COLO668 (cell line): ENCODE data around the gene HECW1.

ENCODE experiments used
- DNase-seq: peaks from one replicate; lab custom pipeline; 2025; ENCODE audit not compliant: unreplicated experiment; lab: John Stamatoyannopoulos, UW

HECW1 gene

GRCh38 chr7:43405948-43406347 is 293.5 kb downstream of the HECW1 start:
- no peak for DNase-seq

- DNase-seq, result no peak
Measured at GRCh38 chr7:43406961-43407360, 294.5 kb downstream of the HECW1 start.

DNA sequence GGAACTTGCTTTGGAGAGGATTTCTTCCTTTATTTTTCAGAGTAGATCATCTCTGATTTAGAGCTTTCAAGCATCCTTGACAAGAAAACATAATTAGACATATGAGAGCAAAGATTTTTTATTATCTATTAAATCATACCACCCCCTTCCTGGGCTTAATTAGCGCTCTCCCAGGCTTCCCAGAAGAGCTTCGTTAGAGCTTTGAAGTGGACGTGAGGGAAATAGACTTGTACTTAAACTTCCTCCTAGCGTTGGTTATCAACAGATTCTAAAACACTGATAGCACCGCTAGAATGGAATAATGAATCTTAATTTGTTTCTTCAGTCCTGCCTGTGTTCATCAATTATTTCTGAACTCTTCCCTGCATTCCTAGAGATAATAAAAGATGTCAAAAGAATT is 296.5 kb downstream of the HECW1 start:
- DNase-seq, result no peak

DNA sequence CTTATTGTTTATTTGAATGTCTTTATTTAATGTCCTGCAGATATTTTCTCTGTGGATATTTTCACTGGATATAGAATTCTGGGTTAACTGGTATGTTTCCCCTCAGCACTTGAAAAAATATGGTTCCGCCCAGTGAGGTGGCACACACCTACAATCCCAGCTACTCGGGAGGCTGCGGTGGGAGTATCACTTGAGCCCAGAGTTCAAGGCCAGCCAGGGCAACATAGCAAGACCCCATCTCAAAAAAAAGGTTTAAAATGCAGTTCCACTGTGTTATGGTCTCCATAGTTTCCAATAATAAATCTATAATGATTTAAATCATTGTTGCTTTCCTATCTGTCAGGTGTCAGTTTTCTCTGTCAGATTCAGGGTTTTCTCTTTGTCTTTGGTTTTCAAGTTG is 305.0 kb downstream of the HECW1 start:
- no peak for DNase-seq

DNA sequence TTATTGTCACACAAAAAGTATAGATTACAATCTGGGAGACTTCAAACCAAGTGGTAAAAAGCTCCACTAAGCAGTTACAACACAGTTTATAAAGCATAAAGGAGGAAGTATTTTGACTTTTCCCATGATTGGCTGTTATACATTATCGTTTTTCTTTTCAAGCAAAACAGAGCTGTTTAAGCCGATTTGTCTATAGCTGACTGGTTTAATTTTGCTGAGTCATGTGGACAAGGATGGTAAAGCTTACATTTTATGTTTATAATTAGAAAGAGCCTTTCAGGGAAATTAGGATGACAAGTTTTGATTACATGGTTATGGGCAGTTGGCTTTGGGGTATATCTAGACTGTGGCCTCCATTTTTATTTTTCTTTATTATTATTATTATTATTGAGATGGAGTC is 318.0 kb downstream of the HECW1 start:
- no peak for DNase-seq

- no peak for DNase-seq
Measured at GRCh38 chr7:43431020-43431595, 318.7 kb downstream of the HECW1 start.

DNA sequence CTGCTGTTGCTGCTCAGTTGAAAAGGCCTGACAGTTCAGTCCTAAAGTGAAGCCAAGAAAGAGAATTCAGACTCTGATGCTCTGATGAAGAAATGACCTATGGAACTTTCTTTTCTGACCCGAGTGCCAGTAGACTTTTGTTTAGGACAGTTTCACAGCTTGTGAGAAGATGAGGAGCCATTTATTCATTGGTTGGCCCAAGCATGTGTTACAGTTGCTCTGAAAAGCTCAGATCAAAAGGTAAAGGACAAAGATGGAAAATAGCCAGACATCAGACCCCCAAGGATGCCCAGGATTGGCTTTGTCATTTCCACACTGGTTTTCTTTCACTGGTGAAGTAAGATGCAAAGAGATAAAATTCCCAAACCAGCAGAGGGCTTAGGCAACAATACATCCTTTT is 321.2 kb downstream of the HECW1 start:
- DNase-seq, result no peak

DNA sequence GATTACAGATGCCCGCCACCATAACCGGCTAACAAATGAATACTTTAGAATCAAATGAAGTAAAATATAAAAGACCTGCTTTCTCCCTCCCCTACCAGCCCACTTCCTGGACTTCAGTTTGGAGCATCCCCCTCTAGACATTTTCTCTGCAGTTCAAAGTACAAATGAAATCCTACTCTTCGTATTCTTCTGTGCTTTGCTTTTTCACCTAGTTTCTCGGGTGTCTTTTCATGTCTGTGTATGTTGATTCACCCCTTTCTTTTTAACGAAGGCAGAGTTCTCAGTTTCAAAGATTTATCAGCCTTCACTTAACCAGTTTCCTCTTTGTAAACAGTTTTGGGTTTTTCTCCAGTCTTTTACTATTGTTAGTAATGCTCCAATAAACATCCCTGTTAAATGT is 324.6 kb downstream of the HECW1 start:
- no peak for DNase-seq

GRCh38 chr7:43438897-43439479 is 326.5 kb downstream of the HECW1 start:
- no peak for DNase-seq

GRCh38 chr7:43439631-43440401 is 327.4 kb downstream of the HECW1 start:
- peak; percentile 59 for DNase-seq

DNA sequence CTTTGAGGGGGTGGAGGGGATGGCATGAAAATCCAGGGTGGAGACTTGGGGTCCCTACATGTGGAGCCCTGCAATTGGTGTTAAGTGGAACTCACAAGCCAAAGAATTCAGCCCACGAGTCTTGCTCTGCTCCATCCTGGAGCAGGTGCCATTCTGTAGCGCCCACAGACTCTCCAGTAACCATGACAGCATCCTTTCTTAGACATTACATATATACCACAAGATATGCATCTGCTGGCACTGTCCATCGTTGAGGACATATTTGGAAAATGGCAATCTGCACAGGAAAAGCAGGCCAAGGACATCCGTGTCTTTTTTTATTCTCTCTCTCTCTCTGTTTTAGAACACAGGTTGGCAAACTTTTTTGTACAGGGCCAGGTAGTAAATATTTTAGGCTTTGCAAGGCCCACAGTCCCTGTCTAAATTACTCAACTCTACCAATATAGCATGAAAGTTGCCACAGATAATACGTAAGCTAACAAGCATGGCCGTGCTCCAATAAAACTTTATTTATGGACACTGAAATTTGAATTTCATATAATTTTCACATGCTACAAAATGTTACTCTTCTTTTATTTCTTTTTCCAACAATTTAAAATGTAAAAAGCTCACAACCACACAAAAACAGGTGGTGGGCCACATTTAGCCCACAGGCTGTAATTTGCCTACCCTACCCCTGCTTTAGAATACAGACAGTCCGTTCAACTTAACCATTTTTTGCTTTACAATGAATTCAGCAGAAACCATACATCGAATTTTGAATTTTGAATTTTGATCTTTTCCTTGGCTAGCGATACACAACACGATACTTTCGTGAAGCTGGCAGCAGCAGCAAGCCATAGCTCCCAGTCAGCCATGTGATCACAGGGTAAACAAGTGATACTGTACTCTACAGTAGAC is 329.0 kb downstream of the HECW1 start:
- DNase-seq, result no peak

DNA sequence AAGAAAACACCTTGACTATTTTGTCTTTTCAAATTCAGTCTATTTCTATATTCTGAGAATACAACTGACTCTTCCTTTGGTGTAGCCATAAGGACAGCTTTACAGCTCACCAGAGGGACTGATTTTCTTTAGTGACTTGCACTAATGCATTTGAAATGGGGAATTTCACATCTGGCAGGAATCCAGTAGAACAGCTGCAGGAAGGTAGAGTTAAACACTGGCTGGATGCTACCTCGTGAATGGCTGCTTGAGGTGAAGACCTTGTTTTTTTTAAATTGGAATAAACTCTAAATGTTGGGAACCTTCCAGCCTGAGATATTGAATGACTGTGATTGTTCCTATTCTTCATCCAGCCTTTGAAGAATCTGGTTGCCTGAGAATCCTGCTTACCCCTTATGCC is 330.9 kb downstream of the HECW1 start:
- no peak for DNase-seq

DNA sequence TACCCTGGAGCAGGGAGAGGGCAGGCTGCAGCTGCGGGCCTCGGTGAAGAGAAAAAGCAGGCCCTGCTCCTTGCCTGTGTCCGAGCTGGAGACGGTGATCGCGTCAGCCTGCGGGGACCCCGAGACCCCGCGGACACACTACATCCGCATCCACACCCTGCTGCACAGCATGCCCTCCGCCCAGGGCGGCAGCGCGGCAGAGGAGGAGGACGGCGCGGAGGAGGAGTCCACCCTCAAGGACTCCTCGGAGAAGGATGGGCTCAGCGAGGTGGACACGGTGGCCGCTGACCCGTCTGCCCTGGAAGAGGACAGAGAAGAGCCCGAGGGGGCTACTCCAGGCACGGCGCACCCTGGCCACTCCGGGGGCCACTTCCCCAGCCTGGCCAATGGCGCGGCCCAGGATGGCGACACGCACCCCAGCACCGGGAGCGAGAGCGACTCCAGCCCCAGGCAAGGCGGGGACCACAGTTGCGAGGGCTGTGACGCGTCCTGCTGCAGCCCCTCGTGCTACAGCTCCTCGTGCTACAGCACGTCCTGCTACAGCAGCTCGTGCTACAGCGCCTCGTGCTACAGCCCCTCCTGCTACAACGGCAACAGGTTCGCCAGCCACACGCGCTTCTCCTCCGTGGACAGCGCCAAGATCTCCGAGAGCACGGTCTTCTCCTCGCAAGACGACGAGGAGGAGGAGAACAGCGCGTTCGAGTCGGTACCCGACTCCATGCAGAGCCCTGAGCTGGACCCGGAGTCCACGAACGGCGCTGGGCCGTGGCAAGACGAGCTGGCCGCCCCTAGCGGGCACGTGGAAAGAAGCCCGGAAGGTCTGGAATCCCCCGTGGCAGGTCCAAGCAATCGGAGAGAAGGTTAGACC is 332.5 kb downstream of the HECW1 start:
- no peak for DNase-seq

GRCh38 chr7:43449577-43449976 is 337.1 kb downstream of the HECW1 start:
- DNase-seq, result no peak

- no peak for DNase-seq
Measured at GRCh38 chr7:43450894-43451293, 338.4 kb downstream of the HECW1 start.

- no peak for DNase-seq
Measured at GRCh38 chr7:43454936-43455518, 342.6 kb downstream of the HECW1 start.

- DNase-seq, result peak; percentile 30
Measured at GRCh38 chr7:43456200-43456599, 343.8 kb downstream of the HECW1 start.

GRCh38 chr7:43458330-43459018 is 346.0 kb downstream of the HECW1 start:
- no peak for DNase-seq

DNA sequence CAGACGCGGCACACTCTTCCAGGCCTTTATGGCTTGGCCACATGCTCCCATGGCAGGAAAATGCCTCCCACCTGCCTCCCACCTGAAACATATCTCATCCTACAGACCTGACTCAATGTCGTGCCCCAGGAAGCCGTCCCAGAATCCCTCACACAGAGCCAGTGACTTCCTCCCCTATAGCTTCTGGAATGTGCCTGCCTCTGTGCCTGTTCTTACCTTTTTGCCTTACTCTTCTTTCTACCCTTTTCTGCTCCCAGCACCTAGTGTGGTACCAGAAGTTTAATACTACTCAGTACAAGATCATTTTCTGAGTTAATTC is 346.5 kb downstream of the HECW1 start:
- DNase-seq, result no peak
